GM19240 (cell line): ENCODE measurements around the gene BMP8B.
A peak's percentile ranks its signal among the peaks of the same experiment; 100 is the strongest.

Experiments
- DNase-seq: peaks from one replicate; pipeline ENCODE4 v3.0.0; 2011; ENCODE audit warnings: low spot score; ENCODE audit not compliant: insufficient read length

The BMP8B gene

DNA sequence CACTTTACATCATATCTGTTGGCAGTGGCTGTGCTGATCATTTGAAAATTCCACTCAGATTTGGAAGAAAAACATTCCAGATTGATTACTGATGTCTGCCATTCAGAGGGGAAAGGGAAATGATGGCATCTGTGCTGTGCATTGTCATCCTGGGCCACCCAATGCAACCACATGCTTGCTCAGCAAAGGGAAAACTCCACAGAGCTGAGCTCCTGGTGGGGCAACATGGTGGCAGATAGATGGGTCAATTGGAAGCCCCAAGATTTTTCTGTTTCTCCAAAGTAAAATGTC lies 29.3 kb downstream of the BMP8B start:
- DNase-seq: no peak

DNA sequence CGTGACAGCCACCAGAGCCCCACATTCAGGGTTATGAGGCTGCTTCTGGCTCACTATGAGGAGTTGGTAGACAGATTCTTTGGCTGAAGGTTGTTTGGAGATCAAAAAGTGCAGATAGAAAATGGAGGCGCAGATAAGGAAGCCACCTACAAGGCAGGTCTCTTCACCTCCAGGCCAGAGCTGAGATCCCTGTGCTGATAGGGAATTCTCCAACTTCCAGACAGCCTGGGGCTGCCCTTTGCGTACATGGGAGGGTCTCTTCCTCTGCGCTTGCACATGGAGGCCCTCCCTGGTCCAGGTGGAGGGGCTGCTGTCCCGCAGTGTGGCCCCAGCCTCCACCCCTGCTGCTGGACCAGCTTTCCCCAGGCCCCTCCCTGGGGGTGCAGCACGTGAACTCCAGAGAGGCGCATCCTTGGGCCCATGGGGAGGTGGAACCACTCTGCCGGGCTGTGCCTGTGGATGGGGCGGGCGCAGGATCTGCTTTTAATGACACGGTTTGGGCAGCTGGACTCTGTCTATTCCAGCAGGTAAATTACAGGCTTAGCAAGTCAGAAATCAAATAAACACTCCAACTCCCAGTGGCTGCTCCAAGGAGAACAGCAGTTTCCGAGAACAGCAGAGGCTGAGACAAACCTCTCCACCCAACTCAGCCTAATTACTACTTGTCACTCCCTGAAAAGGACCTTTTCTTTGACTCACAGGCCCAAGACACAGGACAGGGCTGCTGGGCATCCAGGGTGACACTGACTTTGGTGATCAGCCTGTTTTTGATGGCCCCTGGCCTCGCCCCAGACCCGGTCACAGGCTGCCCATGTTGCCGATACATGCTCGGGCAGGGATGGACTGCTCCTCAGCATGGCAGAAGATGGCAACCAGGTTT lies 29.9 kb downstream of the BMP8B start:
- DNase-seq: no peak

DNA sequence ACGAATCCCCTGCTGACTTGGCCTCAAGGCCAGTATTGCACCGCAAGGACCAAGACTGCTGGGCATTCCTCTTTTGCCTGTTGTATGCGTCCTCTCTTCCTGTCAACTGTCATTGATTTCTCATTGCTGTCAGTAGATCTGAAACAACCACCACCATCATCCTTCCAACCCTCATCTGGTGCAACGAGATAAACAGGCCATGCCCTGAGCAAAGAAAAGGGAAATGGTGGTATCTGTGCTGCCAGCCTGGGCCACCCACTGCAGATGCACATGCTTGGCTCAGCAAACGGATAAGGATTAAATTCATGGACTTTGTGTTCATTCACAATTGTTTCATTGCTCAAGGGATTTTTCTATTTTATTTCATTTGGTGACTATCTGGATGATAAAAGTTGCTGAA lies 31.2 kb downstream of the BMP8B start:
- no peak for DNase-seq

DNA sequence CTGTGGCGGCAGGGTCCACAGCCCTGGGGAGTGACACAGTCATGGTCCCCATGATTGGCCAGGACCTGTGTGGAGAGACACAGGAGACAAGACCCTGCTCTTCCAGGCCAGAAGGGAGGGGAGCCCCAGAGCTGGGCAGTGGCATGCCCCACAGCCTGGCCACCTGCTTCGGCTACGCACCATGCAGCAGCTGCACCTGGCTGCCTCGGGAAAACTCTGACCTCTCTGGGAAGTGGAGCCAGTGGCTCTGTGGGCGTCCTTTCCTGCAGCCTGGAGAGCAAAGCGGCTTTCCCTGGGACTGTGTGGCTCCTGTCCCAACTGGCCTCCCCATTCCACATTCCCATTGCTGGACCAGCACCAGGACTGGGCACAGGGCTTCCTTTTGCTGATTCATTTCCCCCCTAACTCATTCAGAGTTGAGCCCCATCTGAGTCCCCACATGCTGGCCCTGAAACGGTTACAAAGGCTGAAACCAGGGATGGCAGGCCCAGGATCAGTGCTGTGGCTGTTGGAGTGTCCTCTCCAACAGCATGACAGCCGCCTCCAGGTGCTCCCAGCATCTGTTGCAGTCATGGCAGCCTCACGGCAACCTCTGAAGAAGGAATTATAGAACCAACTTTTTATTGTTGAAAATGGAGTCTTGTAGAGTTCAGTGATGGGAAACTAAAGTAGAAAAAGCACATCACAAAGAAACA lies 32.6 kb downstream of the BMP8B start:
- DNase-seq: no peak

DNA sequence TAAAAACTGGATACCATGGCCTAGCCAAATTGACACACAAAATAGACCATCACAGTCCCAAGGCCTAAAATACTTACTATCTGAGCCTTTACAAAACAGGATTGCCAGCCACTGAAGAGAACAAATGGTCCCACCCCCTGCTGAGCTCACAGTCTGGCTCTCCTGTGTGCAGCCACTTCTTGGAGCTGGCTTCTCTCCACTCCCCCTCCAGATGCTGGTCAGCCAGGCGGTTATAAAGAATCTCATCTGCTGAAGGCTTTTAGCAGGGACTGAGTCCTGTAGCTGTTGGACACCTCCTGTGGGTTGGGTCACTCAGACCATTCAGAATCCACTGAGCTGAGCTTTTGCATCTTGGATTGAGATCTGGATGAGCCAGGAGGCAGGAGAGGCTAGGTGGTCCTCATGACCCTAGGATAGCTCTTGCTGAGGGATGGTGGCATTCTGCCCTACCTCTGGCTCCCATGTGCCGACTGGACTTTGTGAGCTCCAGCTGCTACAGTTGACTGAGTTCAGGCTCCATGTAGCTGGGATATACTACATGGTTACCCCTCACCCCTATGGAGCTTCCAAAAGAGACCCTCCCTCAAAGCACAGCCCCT lies 33.7 kb downstream of the BMP8B start:
- no peak for DNase-seq

DNA sequence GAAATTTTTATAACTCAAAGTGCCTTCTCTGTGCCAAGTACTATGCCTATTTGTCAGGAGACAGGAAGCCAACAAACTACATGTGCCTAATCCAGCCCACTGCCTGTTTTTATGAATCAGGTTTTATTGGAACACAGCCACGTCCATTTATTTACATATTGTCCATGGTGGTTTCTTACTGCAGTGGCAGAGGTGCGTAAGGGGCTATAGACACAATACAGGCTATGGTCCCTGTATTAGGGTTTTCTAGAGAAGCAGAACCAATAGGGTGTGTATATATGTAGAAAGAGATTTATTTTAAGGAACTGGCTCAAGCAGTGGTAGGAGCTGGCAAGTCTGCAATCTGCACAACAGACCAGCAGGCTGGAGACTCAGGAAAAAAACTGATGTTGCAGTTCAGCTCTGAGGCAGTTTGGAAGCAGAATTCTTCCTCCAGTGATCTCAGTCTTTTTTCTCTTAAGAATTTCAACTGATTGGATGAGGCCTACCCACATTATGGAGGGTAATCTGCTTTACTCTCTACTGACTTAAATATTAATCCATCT lies 34.6 kb downstream of the BMP8B start:
- no peak for DNase-seq

DNA sequence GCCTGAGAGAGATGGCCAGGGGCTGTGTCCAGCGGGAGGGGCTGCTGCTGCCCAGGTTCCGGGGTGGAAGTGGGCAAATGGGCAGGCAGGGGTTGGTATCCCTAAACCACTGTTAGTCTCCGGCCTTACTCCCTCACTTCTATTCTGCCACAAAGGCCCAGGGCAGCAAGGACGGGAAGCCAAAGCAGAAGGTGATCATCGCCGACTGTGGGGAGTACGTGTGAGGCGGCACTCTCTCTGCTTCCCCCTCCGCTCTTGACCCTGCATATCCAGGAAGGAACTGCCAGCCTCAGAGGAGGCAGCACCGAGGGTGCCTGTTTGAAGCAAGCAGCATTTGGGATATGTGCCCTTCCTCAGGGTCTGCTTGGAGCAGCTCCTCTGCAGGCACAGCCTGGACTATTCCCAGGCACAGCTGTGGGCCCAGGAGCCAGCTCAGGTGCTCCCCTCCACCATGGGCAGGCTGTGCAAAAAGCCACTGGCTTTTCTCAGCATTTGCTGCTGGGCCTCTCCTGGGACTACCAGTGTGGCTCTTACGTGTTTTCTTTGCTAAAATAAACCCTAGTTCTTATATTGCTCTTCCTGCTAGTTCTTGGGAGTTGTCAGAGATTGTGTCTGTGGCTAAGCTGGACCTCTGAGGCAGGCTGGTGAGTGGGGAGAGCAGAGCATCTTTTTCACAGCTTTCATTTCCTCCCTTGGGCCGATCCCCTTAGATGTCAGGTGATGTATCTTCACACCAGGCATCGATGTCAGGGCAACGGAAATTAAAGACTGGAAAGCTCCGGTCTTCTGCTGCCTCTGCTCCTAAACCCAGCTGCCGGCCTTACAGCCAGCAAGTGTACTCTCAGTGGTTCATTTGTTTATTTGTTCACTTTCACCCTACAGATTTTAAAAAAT lies 35.3 kb downstream of the BMP8B start:
- no peak for DNase-seq

DNA sequence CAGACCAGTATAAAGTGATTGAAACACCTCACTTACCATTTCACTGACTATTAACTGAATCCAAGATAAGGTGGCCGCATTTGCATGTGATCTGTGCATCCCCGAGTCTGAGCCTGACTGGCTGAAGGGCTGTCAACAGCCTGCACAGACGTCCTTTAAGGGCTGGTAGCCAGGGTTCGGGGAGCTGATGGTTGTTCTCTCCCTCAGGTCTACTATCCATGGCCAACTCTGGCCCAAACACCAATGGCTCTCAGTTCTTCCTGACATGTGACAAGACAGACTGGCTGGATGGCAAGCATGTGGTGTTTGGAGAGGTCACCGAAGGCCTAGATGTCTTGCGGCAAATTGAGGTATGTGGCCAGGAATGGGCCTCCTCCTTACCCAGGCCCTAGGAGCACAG lies 36.0 kb downstream of the BMP8B start:
- no peak for DNase-seq

DNA sequence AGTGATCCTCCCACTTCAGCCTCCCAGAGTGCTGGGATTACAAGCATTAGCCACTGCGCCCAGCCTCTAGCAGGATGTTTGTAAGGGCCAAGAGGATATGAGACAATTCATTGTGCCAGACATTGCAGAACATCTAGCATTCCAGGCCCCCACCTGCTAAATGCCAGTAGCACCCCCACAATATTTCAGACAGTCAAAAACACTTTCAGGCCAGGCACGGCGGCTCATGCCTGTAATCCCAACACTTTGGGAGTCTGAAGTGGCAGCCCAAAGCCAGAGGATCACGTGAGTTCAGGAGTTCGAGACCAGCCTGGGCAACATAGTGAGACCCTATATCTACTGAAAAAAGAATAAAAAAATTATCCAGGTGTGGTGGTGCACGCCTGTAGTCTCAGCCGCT lies 37.1 kb downstream of the BMP8B start:
- no peak for DNase-seq

DNA sequence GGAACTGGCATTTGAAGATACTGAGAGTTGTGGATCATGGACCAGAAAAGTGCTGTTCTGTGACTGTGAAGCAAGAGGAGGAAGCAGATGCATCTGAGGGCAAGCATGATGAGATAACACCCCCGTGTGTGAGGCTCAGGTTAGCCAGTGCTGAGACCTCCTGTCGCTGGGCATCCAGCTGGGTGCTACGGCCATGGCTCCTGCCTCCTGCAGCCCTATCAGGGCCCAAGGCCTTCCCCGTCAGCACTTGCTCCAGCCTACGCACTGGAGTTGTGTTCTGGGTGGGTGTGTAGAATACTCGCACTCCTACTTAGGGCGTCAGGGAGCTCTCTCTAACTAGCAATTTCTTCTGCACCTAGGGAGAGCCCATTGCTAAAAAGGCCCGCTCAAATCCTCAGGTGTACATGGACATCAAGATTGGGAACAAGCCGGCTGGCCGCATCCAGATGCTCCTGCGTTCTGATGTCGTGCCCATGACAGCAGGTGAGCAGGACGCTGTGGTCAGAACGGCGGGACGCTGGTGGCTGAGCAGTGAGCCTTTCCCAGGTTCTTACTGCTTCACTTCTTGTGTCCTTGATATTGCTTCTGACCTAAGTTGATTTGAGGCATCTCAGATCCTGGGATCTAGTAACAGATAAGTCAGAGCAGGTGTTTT lies 43.5 kb downstream of the BMP8B start:
- no peak for DNase-seq

DNA sequence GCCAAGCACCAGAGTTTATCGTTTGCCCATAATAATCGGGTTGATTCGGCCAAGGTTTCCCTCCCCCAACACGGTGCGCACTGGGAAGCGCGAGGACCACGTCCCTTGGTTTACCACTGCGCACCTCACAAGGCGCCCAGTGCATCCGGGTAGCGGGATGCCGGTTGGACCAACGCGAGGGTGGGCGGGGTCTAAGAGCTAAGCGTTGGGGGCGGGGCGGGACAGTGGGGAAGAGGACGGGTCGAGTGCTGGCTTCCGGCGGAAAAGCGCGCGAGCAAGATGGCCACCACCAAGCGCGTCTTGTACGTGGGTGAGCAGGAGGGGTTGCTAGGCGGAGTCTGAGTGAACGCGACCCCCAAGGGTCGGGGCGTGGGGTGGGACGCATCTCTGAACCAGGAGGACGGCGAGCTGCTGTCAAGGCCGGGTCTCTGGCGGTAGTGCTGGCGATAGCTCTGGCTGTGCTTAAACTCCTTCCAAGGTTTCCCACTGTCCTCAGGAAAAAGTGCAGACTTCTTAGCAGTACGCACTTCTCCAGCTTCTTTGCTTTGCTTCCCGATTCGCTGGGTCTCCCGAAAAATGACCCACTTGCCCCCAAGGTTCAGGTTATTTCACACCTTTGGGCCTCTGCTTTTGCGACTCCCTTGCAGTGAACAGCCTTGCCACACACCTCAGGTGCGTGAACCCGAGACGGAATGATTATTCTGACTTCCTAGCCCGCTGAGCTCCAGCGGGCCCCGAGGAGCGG lies 49.9 kb downstream of the BMP8B start, which contains the start of gene PPIE:
PPIE (plus strand) TSS at position 261 of the 745 bp plus-strand sequence; CDS start at position 280, 19 bp downstream.
- DNase-seq: peak; percentile 82

DNA sequence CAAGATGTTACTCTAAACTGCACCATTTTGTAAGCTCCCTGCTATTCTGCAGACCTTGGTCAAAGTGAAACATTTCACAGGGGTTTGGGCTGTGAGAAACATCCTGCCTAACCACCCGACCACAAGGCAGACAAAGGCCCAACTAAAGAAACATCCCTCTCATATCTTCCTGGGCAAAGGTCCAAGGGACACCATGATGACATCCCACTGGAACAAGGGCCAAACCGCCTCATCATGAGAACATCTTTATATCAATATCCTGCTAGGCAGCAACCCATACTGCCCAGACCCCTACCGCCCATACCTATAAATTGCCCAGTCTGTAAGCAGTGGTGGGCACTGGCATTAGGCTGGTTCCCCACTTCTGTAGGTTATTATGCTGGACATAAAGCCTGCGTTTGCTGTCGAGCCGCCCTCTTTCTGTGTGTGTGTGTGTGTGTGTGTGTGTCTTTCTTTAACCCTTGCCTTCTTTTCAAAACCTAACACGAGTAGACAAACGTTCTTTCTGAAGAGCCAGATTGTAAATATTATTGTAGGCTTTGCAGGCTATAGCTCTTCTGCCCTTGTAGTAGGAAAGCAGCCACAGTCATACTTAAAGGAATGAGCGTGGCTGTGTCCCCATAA lies 51.0 kb downstream of the BMP8B start:
- no peak for DNase-seq

DNA sequence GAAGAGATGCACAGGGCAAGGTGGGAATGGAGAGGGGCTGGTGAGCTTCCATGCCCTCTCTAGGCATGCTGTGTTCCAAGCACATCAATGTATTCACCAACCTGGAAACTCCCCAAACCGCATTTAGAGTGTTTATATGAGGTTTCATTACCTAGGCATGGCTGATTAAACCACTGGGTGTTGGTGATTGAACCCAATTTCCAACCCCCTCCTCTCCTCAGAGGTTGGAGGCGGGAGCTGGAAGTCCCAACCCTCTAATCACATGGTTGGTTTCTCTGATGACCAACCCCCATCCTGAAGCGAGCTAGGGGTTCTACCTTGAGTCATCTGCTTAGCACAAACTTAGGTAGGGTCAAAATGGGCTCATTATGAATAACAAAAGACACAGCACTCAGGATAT lies 52.9 kb downstream of the BMP8B start:
- DNase-seq: no peak

DNA sequence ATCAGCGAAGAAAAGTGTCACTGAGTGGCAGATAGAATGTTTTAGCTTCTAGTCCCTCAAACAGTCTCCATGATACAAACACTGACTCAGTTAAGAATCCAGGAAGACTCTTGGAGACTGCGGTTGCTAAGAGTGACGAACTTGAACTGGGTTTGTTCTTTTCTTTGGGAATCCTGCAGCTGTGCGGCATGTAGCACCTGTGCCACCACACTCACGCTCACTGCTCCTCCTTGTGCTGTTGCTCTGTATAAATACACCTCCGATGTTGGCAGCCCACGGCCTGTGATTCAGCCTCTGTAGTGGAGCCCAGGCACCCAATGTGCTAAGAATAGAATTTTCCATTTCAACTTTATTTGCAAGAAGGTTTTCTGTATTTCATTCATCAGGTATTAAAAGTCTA lies 55.5 kb downstream of the BMP8B start:
- no peak for DNase-seq

DNA sequence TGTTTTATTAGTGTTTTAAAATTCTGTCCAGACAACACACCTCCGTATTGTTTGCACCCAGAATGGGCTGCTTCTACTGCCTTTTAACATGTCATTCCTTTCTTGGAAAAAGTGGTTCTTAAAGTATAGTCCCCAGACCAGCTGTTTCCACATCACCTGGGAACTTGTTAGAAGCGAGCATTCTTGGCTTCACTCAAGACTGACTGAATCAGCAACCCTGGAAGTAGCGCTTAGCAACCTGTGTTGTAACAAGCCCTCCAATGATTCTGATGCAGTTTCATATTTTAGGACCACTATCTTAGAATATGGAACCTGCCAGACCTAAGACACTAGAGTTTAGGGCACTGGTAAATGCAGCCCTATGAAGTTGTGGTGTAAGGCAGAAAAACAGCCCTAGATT lies 55.9 kb downstream of the BMP8B start:
- no peak for DNase-seq

DNA sequence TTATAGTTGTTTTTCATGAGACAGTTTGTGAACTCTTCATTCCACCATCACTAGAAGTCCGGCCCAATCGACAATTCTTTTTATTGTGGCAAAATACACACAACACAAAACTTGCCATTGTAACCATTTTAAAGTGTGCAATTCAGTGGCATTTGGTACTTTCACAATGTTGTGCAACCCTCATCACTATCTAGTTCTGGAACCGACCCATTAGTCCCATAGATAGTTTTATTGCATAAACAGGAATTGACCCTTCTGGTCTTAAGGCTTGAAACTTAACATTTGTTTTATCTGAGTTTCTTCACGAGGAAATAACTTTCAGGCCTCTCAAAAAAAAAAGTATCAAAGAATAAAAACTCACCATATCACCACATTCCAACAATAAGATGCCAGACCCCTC lies 58.8 kb downstream of the BMP8B start:
- no peak for DNase-seq

DNA sequence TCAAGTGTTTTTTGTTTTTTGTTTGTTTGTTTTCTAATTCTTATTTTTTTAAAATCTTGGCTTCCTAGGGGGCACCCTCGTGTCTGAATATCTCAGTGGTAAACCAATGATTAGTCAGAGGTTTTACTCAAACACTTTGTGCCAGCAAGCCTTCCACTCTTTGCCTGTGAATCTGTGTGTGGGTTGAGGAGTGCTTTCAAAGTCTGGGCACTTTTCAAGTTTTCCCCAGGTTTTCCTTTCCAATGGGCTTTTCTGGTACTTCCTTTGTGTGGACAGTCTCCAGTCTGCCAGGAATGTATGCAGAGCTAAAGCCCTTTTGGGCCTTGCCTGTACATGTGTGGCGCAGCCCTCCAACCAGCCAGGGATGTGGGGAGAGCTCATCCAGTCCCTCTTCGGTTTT lies 59.6 kb downstream of the BMP8B start:
- DNase-seq: no peak

DNA sequence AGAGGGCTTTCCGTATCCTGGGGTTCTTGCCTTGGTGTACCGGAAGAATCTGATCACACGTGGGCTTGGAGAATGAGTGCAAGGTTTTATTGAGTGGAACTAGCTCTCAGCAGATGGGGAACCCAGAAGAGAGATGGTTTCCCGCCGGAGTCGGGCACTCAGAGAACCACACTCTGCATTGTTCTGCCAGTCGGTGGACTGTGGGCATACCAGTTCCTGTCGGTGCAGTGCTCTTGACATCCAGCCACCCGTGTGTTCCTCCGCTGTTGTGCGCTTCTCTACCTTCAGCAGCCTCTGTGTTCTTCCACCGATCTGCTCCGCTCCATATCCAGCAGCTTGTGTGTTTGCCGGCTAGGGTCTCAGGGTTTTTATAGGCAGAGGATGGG lies 60.7 kb downstream of the BMP8B start:
- no peak for DNase-seq

DNA sequence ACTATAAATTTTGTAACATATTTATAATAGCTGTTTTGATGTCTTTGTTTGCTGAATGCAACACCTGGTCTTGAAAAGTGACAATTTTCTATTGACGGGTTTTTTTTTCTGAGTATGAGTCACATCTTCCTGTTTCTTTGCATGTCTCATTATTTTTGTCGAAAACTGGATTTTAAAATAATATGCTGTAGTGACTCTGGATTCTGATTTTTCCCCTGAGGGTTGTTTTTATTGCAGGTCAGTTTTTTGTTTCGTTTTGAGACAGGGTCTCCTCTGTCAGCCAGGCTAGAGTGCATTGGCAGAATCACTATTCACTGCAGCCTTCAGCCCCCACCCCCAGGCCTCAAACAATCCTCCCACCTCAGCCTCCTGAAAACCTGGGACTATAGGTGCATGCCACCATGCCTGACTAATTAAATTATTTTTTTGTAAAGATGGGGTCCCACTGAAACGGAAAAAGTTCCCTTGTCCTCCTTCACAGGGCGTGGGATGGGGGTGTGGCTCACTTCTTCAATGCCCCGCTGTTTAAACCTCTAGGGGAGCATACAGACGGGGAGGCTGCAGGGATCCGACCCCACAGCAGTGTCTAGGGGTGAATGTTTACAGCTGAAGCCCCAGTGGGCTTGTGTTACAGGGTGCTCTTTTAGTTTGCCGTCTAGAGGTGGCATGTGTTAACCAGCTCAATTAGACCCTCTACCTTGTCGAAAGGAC lies 61.3 kb downstream of the BMP8B start:
- DNase-seq: no peak
